ENCODE data around the gene TENM4. TPM values are rescaled to one million over a fixed set of nuclear protein-coding genes. Genes with fewer than 3 reads are reported as not detected.

The TENM4 gene
- total RNA-seq, 4 donors from 2014 or later, result 5.5 to 12.3 (median 8.9) TPM

DNA sequence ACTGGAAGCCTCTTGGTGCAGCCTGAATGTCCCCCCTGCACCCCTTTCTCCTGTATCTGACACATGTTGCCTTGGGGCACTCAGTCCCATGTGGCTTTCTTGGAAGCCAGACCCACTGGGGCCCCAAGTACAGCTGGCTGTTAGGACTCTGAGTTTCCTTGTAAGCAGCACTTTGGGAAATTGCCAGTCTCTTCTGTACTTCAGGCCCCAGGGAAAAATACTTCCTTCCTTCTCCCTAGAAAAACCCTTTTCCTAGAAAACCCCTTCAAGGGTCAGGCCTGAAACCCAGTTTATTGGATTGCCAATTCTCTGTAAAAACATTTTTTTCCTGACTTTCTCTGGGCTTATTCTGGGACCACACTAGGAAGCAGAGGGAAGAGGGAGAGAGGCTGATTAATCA is 360.3 kb downstream of the TENM4 start:
- Histone ChIP-seq H3K27me3 (no peaks in the 10 kb centered on the region), H3K36me3 (no peaks in the 10 kb centered on the region), H3K4me1 (peaks cover 0 to 37% (median 0%) of the 10 kb centered on the region in 3 donors), H3K9me3 (no peaks in the 10 kb centered on the region), H3K27ac (no peak overlapping the region), H3K4me3 (no peak overlapping the region)
- no peak for TF ChIP-seq POLR2AphosphoS5 (IDR thresholded peaks at IDR 0.05)
- TF ChIP-seq, protein P1, sequence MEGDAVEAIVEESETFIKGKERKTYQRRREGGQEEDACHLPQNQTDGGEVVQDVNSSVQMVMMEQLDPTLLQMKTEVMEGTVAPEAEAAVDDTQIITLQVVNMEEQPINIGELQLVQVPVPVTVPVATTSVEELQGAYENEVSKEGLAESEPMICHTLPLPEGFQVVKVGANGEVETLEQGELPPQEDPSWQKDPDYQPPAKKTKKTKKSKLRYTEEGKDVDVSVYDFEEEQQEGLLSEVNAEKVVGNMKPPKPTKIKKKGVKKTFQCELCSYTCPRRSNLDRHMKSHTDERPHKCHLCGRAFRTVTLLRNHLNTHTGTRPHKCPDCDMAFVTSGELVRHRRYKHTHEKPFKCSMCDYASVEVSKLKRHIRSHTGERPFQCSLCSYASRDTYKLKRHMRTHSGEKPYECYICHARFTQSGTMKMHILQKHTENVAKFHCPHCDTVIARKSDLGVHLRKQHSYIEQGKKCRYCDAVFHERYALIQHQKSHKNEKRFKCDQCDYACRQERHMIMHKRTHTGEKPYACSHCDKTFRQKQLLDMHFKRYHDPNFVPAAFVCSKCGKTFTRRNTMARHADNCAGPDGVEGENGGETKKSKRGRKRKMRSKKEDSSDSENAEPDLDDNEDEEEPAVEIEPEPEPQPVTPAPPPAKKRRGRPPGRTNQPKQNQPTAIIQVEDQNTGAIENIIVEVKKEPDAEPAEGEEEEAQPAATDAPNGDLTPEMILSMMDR (IDR thresholded peaks at IDR 0.05), result no peak
- no peak for TF ChIP-seq POLR2A (IDR thresholded peaks at IDR 0.05)
- TF ChIP-seq EP300 (IDR thresholded peaks at IDR 0.05), result no peak
- ATAC-seq, result no peak

DNA sequence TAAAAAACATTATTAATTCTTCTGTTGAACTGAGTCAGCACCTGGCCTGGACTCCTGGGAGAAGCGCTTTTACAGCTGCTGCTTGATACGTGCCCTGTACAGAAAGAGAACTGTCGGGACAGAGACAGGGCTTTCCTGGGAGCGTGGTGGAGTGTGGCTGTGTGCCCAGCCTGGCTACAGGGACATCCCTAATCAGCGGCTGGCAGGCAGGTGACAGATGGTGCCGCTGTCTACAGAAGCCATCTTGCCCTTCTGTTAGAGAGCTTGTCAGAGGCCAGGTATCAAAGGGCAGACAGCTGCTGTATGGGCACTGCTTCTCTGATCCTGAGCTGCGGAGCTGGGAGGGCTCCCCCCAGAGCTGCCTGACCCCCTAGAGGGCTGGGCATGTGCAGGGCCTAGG is 361.8 kb downstream of the TENM4 start:
- H3K27me3 ChIP-seq, result no peaks in the 10 kb centered on the region
- 79 to 80% methylated on average over 1 to 3 of the region's 7 CpGs for WGBS, 2 donors (ENCODE audit: low coverage in 1 of 2)
- no peaks in the 10 kb centered on the region for H3K9me3 ChIP-seq
- TF ChIP-seq POLR2AphosphoS5 (IDR thresholded peaks at IDR 0.05), result no peak
- no peak for TF ChIP-seq EP300 (IDR thresholded peaks at IDR 0.05)
- TF ChIP-seq, protein P1 (IDR thresholded peaks at IDR 0.05), result no peak
- TF ChIP-seq POLR2A (IDR thresholded peaks at IDR 0.05), result no peak
- ATAC-seq, result no peak
- H3K27ac ChIP-seq, result no peak overlapping the region
- H3K4me3 ChIP-seq, result no peak overlapping the region
- H3K4me1 ChIP-seq, result peaks cover 0 to 37% (median 0%) of the 10 kb centered on the region in 3 donors
- H3K36me3 ChIP-seq, result no peaks in the 10 kb centered on the region

DNA sequence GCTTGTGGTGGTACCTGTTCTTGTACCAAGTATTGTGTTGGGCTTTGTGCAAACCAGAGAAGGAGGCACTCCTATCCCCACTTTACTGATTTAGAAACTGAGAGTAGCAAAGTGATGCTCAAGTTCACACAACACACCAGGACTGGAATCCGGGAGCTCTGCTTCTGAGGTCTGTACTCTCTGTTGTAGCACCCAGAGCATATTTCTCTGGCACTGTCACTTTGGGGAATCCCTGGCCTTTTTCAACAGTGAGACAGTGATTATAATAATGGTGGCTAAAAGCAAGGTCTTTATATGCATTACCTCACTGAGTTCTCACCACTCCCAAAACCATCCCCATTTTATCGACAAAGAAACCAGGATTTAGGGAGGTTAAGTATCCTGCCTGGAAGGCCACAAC is 362.4 kb downstream of the TENM4 start:
- Histone ChIP-seq H3K9me3 (no peaks in the 10 kb centered on the region), H3K36me3 (no peaks in the 10 kb centered on the region), H3K4me3 (no peak overlapping the region), H3K4me1 (peaks cover 0 to 33% (median 0%) of the 10 kb centered on the region in 3 donors), H3K27me3 (no peaks in the 10 kb centered on the region), H3K27ac (no peak overlapping the region)
- no peak for ATAC-seq
- TF ChIP-seq POLR2AphosphoS5 (IDR thresholded peaks at IDR 0.05) (no peak), EP300 (IDR thresholded peaks at IDR 0.05) (no peak), POLR2A (IDR thresholded peaks at IDR 0.05) (no peak)
- TF ChIP-seq, protein P1 (IDR thresholded peaks at IDR 0.05), result no peak
- WGBS, 2 donors (ENCODE audit: low coverage in 1 of 2), result 46 to 91% methylated on average over 1 to 2 of the region's 2 CpGs

DNA sequence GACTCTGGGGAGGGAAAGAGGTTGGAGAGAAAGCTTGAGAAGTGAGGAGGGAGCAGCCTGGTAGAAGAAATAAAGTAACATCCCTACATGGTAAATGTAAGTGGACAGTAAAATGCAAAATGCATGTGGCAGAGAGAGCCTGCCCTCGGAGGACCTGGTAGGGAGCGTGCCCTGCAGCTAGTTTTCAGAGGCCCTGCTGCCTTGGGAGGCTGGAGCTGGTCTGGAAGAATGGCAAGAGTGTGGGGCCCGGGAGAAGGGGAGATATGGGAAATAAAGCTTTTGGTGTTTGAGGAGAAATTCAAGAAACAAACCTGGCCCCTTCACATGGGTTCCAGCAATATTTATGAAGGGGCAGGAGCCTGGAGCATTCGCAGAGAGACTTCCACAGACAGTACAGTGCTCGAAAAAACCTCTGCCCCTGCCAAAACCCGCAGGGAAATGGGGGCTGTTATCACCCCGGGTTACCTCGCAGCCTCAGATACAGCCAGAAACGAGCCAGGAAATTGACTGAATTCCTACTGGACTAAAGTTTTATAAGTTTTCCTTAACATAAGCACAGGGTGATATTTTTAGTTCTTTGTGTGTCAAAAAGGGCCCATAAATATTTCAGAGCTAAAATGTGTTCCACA is 363.0 kb downstream of the TENM4 start:
- ATAC-seq, result no peak
- Histone ChIP-seq H3K27ac (no peak overlapping the region), H3K9me3 (no peaks in the 10 kb centered on the region), H3K36me3 (no peaks in the 10 kb centered on the region), H3K27me3 (no peaks in the 10 kb centered on the region), H3K4me3 (no peak overlapping the region), H3K4me1 (peaks cover 0 to 27% (median 0%) of the 10 kb centered on the region in 3 donors)
- 28 to 35% methylated on average over 8 to 9 of the region's 9 CpGs for WGBS, 2 donors (ENCODE audit: low coverage in 1 of 2)
- TF ChIP-seq, protein P1 (IDR thresholded peaks at IDR 0.05), result no peak
- TF ChIP-seq POLR2AphosphoS5 (IDR thresholded peaks at IDR 0.05), result no peak
- no peak for TF ChIP-seq POLR2A (IDR thresholded peaks at IDR 0.05)
- TF ChIP-seq EP300 (IDR thresholded peaks at IDR 0.05), result no peak

DNA sequence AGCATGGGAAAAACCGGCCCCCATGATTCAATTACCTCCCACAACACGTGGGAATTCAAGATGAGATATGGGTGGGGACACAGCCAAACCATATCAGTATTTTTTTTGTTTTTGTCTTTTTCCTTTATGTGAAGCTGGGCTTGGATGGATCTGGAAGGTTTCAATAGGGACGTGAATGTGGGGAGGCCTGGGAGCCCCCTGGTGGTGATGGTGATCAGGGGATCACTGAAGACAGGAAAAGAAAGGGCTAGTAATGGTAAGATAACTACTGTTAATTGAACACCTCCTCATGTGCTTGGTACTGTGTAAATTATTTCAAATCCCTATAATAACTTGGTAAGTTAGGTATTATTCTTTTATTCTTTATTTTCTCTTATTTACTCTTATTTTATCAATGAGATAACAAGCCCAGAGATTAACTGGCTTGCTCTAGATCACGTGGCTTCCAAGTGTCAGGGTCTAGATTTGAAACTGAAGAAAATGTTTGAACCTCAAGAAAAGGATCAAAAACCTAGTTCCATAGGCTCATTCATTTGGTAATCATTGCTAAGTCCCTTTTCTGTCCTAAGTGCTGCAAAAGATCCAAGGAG is 364.2 kb downstream of the TENM4 start:
- 59 to 70% methylated on average over 4 of the region's 4 CpGs for WGBS, 2 donors (ENCODE audit: low coverage in 1 of 2)
- no peaks in the 10 kb centered on the region for H3K36me3 ChIP-seq
- ATAC-seq, result no peak

More for the DNA sequence above, 364.2 kb downstream of the TENM4 start:
- Histone ChIP-seq H3K9me3 (no peaks in the 10 kb centered on the region), H3K4me3 (no peak overlapping the region), H3K27ac (no peak overlapping the region), H3K27me3 (no peaks in the 10 kb centered on the region), H3K4me1 (peaks cover 0 to 27% (median 0%) of the 10 kb centered on the region in 3 donors)
- TF ChIP-seq, protein P1 (IDR thresholded peaks at IDR 0.05), result peak in 3 of 4 experiments; percentile 36 to 59 (median 54)
- no peak for TF ChIP-seq POLR2AphosphoS5 (IDR thresholded peaks at IDR 0.05)
